Fibroblast of the aortic adventitia (primary cell): ENCODE measurements around the gene DKC1. TPM values are rescaled to one million over a fixed set of nuclear protein-coding genes. Genes with fewer than 3 reads are reported as not detected.
A peak's percentile ranks its signal among the peaks of the same experiment; 100 is the strongest.

ENCODE experiments used
- DNase-seq: peaks from one replicate; pipeline ENCODE4 v3.0.0-alpha.2; 2010; ENCODE audit warnings: low read depth
- H3K4me3 ChIP-seq: 2 replicates; pipeline ENCODE4 v1.5.1; 2011; ENCODE audit warnings: low read depth, mild to moderate bottlenecking, control low read depth, low read length, moderate library complexity
- total RNA-seq: library from RNA; depleted of rRNA; stranded (reverse); fragments of >200 nt; gene quantifications from 2 replicates; pipeline ENCODE4 v1.2.3, GENCODE V29; 2012; ENCODE audit warnings: low replicate concordance
- TF ChIP-seq, protein P1 (sequence below): IDR thresholded peaks from 2 replicates; pipeline ENCODE4 v1.5.1; 2011; ENCODE audit warnings: mild to moderate bottlenecking, low read length, control low read depth, inconsistent platforms; ENCODE audit not compliant: insufficient read depth

The DKC1 gene
- total RNA-seq, 1 donor, result 36.5 TPM

DNA sequence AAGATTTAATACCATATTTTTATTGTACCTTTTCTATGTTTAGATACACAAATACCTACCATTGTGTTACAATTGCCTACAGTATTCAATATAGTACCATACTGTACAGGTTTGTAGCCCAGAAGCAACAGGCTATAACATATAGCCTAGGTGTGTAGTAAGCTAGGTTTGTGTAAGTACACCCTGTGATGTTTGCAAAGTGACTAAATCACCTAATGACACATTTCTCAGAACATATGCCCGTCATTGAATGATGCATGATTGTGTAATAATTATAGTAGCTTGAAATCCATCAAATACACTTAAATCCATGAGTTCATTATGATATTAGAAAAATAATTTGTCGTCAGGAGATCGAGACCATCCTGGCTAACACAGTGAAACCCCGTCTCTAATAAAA is 42.6 kb upstream of the DKC1 start:
- TF ChIP-seq, protein P1, sequence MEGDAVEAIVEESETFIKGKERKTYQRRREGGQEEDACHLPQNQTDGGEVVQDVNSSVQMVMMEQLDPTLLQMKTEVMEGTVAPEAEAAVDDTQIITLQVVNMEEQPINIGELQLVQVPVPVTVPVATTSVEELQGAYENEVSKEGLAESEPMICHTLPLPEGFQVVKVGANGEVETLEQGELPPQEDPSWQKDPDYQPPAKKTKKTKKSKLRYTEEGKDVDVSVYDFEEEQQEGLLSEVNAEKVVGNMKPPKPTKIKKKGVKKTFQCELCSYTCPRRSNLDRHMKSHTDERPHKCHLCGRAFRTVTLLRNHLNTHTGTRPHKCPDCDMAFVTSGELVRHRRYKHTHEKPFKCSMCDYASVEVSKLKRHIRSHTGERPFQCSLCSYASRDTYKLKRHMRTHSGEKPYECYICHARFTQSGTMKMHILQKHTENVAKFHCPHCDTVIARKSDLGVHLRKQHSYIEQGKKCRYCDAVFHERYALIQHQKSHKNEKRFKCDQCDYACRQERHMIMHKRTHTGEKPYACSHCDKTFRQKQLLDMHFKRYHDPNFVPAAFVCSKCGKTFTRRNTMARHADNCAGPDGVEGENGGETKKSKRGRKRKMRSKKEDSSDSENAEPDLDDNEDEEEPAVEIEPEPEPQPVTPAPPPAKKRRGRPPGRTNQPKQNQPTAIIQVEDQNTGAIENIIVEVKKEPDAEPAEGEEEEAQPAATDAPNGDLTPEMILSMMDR, result no peak
- DNase-seq, result no peak
- no peak overlapping the region for H3K4me3 ChIP-seq

DNA sequence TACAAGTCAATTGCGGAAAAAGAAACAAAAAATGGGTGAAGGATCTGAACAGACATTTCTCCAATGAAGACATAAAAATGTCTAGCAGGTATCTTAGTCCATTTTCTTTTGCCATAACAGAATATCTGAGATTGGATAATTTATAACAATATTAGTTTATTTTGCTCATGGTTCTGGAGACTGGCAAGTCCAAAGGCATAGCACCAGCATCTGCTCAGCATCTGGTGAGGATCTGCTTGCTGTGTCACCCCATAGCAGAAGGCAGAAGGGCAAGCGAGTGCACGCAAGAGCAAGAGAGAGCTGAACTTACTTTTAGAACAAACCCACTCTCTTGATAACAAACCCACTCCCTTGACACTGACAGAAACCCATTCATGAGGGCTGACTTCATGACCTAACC is 41.5 kb upstream of the DKC1 start:
- no peak overlapping the region for H3K4me3 ChIP-seq
- TF ChIP-seq, protein P1, result no peak
- DNase-seq, result no peak

DNA sequence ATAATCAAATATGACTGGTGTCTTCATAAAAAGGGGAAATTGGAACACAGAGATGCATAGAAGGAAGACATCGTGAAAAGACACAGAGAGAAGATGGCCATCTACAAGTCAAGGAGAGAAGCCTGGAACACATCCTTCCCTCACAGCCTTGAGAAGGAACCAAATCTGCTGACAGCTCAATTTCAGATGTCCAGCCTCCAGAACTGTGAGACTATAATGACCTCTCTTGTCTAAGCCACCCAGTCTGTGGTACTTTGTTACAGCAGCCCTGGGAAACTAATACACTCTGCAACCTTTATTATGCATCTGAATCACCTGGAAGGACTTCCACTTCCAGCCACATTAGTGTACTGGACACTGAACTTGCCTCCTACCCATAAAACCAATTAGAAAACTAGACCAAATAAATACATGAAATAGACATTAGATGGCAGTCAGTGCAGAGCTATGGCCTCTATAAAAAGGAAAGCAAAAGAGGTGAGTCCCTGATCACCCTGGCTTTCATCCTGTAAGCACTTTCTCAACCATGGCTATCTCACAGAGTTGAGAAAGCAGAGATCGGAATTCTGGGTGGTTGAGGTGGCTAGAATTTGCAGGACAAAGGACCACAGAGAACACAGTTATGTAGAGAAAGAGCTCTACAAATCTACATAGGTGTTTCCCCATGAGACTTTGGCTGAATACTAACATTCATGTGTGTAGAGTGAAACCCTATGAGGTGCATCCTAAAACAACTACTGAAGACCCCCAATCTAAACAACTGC is 37.5 kb upstream of the DKC1 start:
- TF ChIP-seq, protein P1, result no peak
- no peak for DNase-seq
- no peak overlapping the region for H3K4me3 ChIP-seq

DNA sequence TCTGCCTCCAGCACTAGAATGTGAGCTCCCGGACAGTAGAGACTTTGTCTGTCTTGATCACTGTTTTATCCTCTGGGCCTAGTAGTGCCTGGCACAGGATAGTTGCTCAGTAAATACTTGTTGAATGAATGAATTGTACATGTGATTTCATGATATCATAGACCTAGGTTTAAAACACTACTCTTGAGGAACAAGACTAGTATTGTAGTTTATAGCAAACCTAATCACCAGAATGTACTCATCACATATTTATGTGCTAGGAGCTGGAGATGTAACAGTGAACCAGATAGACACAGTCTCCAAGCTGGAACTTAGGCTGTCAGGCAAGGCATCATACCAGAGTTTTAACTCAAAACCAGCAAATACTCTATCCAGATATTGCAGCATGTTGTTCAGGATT is 35.2 kb upstream of the DKC1 start:
- no peak overlapping the region for H3K4me3 ChIP-seq
- TF ChIP-seq, protein P1, result no peak
- DNase-seq, result no peak

DNA sequence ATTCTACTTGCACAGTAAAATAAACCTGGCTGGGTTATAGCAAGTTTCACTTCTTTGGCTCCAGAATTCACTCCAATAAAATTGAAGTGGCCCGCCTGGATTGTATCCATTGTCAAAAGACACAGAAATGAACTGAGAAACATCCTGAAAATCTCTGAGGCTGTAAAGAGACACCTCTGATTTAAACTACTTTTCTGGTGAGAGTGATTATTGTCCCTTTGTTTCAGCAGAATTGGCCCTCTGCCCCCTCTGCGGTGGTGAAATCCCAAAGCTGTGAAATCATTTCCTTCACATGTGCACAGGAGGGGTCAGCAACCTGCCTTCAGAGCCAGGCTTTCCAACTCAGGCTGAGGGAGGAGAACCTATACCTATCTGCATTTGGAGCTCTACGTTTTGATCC is 34.8 kb upstream of the DKC1 start:
- TF ChIP-seq, protein P1, result no peak
- no peak overlapping the region for H3K4me3 ChIP-seq
- DNase-seq, result peak; percentile 76

DNA sequence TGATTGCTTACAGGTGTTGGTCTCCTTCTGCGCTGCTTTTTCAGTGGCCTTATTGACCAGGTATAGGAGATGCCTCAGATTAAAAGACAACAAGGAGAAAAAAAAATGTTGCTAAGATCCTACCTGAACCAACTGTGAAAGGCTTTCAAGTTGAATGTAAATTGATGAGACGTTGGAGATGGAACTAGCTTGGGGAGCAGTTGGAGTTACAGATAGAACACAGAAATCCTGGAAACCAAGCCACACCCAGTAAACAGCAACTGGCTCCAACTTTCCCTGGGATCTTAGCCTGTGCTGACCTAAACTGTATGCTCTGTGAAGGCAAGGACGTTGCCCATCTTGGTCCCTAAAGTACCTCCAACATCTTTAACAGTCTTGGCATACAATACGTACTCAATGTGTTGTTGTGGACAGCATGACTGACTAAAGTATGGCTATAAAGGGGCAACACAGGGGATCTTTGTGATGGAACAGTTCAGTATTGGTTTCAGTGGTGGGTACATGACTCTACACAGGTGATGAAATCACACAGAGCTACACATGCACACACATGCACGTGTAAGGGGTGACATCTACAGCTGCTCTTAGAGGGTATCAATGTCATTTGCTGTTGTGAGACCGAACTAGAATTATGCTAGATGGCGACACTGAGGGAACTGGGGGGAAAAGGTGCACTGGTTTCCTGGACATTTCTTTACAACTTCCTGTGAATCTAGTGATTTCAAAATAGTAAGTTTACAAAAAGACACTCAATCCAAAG is 34.1 kb upstream of the DKC1 start:
- TF ChIP-seq, protein P1, result no peak
- no peak for DNase-seq
- H3K4me3 ChIP-seq, result no peak overlapping the region
